Amniotic stem cell (primary cell): Measurements from ENCODE around the gene LMNTD1.
"Not testable (repeated sequence)": the region's sequence is repeated elsewhere in the genome, so short reads cannot be mapped to it uniquely, and the experiment has no call there.

Experiments
- DNase-seq: peaks from one replicate; lab custom pipeline; 2025; lab: John Stamatoyannopoulos, UW

LMNTD1 gene

DNA sequence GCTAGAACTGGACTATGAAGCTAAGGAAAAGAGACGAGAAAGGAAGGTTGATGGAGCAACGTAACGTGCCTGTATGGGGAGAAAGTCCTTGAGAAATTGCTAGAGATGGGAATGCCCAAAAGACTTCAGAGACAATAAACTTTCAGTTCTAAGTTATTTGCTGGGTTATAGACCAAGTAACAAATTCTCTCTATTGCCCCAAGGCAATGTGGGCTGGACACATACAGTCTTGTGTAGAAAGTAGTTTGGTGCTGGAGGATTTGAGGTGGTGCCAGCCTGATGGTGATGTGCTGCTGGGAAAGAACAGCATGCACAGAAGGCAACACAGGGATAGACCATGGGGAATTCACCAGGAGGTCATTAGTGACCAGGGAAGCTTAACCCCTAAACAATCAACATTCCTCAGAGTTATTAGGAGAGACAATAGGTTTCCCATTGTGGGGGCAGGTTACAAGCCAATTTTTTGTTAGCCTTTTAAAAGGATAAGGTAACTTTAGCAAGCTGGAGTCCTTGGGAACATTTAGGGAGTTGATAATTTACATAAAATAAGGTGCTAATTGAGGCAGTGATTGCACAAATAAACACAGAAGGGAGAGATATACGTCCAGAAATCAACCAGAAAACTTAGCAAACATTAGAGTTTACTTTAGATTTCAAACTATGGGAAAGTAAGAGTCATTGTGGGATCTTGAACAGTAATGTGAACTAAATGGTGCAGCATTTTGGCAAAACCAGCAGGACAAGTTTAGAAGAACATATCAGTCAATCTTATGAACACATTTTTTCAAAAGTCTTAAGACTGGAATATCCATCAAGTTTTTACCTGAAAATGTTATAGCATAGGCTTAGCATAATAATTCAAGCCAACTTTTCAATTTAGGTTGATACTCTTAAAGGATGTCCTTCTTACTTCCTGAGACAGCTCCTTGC is 61.4 kb downstream of the LMNTD1 start:
- no peak for DNase-seq

GRCh38 chr12:25488956-25489870 is 63.9 kb downstream of the LMNTD1 start:
- not testable (repeated sequence) for DNase-seq

GRCh38 chr12:25482625-25483024 is 70.5 kb downstream of the LMNTD1 start:
- no peak for DNase-seq

- no peak for DNase-seq
Measured at GRCh38 chr12:25480145-25480544, 72.9 kb downstream of the LMNTD1 start.

DNA sequence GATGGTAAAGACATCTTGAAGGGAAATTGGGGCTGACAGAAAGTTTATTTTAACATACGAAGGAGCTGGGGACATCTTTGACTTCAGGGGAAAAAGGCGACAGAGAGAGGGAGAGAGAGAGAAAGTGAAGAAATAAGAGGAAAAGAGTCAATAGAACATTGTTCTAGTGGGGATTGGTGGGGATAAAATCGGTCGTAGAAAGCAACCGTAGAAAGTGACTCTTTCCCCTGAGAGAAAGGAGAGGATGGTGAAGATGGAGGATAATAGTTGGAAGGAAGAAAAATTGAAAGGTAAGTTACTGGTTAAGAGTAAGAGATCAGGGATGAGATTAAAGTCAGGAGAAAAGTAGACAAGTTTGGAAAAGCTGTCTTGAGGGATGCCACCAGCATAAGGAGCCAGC is 75.9 kb downstream of the LMNTD1 start:
- DNase-seq: no peak

DNA sequence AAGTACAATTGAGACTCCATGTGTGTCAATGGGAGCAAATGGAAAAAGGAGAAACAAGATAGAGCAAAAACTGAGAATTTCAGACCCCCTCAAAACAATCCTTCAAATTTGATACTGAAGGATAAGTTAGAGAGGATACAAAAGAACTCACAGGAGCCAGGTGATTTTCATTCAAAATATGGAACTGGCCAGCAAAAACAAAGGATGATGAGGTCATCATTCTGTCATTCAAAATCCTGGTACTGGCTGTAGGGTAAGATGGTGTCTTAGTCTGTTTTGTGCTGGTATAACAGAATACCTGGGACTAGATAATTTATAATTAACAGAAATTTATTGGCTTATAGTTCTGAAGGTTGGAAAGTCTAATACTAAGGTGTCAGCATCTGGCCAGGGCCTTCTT is 80.6 kb downstream of the LMNTD1 start:
- no peak for DNase-seq

DNA sequence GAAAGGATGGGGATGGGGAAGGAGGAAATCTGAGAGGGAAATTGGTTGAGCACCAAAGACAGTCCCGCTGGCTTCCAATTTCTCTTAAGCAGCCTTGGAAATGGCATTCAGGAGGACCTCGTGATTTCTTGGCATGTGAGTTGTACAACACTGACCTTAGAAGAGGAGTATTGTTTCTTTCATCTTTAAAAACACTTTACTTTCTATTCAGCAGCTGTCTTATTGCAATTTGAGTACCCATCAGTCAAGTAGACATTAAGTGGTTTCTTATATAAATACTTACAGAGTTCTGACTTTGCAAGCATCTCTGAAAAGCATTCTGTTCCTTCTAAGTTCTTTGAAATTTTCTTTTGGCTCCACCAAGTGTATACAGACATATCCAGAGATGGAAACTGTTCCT is 83.2 kb downstream of the LMNTD1 start:
- no peak for DNase-seq

- no peak for DNase-seq
Measured at GRCh38 chr12:25469368-25469767, 83.7 kb downstream of the LMNTD1 start.

GRCh38 chr12:25463521-25463920 is 89.6 kb downstream of the LMNTD1 start:
- DNase-seq: no peak

GRCh38 chr12:25463005-25463404 is 90.1 kb downstream of the LMNTD1 start:
- no peak for DNase-seq

DNA sequence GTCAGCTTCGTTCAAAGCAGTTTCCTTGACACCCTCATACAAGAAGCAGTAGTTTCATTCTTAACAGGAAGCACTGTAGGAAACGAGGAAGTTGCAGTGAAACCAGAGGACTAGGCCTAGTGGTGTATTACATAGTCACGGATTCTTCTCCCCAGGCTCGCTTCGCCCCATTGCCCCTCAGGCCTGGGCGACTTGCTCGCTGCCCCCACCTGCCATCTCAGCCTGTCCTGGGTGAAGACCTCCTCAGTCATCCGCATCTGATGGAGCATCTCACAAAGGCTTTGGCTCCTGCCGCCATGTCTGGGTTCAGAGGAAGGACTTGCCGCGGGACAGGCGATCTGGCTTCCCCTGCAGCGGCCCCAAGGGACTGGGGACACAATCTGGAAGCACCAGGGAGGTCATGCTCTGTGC is 93.5 kb downstream of the LMNTD1 start:
- DNase-seq: no peak

DNA sequence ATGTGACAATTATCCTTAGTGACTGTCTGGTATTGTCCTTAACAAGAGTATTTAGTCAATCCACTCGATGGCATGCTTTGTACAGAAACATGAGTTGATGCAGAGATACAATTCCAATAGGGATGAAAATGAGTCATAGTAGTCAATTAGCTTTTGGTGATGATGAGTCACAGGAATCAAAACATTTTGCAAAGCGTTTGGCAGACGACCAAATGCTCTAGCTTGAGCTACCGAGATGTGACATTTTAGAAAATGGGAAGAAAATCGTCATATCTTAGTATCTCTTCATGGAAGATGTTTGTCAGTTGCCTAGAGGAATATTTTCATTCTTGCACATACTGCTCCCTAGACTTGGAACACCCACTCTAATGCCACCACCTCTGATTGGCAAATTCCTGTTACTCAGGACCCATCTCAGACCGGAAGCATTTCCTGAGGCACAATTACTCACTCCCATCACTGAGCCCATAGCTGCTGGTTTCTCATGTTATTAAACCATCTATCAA is 95.0 kb downstream of the LMNTD1 start:
- peak; percentile 99 for DNase-seq

GRCh38 chr12:25456474-25456873 is 96.6 kb downstream of the LMNTD1 start:
- no peak for DNase-seq

- DNase-seq: no peak
Measured at GRCh38 chr12:25455696-25456095, 97.4 kb downstream of the LMNTD1 start.

GRCh38 chr12:25449007-25449406 is 104.1 kb downstream of the LMNTD1 start:
- no peak for DNase-seq

DNA sequence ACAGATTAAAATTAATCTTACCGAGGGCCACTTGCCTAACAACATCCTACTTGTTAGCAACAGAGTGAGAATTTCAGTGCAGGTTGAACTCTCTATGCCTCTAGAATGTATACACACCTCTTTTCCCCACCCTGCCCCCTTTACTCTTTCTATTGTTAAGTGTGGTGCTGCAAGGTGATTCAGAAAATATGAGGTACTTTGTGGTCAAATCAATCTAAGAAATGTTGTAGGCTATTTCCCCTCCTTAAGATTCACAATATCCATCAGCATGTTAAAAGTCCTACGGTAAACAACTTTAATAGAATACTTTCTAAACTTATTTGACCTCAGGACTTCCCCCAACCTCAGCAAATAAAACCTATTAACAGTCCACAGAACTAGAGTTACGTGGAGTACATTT is 106.0 kb downstream of the LMNTD1 start:
- no peak for DNase-seq

DNA sequence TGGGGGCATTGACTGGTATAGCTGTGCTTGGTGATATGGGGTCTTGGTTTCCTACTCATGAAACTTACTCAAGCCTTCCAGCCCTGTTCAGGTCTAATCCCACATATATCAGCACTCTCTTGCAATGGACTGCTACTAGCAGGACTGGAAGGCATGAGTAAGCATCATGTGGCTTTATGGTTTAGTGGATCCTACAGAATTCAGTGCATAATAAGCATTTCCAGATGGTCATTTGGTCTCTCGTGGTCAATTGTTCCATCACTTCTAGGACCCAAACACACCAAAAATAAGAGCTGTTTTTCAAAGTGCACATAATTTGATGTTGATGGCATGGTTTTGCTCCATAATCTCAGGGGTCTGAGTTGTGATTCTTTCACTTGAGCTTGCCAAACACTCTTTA is 114.4 kb downstream of the LMNTD1 start:
- DNase-seq: peak; percentile 17

DNA sequence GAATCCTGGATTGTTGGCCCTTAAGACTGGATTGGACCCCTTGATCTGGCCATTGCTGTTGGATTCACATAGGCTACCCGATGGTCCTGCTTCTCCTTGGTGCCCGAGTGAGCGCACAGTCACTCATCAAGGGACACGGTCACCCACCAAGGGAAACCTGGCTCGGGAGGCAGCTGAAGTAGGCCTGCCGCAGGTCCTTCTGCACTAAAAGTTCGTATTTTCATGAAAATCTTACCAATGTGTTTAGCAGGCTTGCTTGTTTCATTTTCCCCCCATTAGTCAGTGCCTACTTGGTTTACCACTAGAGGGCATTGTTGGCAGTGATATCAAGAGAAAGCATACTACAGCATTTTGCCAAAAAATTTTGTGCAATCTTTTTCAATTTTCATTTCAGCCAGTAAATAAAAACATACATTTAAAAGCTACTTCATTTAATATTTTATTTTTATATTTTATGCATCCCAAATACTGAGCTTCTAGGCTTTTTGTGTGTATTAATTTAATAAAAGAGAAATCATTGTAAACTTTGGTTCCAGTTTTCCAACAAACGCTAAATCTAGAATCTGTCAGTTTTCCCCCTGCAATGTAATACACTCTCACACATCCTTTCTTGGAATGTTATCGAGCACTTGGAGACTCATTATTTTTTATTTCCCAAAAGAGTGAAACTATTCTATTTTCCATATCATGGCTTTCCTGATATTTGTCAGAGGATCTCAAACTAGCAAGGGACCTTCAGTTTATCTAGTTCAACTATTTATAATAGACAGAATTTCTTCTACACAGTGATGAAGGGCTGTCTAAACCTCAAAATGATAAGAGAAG is 116.7 kb downstream of the LMNTD1 start:
- DNase-seq: peak; percentile 60

DNA sequence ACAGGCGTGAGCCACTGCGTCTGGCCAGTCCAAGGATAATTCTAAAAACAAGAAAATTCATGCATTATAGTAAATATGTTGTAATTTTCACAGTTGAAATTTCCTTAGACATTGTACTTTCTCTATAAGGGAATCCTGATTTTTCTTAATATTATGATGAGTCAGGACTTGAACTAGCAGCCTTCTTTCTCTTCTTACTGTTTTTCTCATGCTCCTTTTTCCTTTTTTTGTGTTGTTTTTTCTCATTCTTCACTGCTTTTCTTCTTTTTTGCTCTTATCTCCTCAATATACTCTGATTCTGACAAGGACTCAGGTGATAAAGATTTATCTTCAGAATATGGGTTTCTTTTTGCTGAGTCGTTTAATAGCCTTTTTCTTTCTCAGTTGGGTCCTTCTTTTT is 117.7 kb downstream of the LMNTD1 start:
- DNase-seq: no peak

DNA sequence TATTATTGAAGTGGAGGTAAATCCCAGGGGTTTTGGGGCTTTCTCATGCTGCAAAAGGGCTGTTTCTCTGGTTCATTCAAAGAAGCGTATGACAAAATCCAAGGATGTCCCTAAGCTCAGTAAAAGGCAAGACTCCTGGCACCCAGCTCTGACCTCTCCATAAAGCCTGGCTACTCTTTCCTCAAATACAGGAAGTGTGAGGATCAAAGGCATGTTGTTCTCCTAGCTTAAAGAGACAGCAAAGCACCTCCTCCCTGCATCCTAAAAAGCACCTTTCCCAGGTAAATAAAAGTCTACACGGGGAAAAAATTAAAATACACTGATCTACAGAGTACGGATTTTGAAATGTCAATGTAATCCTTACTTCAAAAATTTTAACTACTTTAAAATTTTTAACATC is 118.6 kb downstream of the LMNTD1 start:
- DNase-seq: no peak

DNA sequence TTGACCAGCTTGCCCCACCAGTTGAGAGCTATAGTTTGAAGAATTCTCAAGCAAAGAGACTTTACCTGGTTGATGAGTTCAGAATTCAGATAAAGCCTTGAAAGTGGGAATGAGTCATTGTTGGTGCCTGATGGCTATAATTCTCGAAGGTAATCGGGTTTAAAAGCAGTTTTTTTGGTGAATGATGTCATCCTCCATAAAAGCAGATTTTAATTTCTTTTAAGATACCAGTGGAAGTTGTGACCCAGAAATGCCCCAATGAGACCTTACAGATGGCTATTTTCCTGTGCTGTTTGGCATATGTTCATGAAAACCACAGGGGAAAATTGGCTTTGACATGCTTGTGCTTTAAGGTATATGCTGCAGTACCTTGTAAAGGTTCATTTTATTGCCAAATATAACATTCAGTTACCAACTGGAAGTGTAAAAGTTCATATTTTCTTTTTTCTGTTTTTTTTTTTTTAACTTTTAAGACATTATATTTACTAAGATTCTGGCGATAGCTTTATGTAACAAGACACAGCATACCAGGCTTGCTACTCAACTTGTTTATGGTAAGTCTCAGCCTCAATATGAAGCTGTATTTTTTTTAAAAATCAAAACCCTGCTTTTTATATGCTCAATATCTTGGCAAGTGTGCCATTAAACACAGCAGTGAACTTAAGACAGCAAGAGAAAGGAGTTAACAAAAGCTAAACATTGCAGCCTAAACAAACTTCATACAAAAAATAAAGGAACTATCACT is 119.3 kb downstream of the LMNTD1 start:
- no peak for DNase-seq
